ENCODE data around the gene HIP1R. TPM values are rescaled to one million over a fixed set of nuclear protein-coding genes. Genes with fewer than 3 reads are reported as not detected.

Gene HIP1R
- total and polyA plus RNA-seq, 10 of the 15 experiments (the other 5 are each of a cell fraction or from before 2014, with no cell fraction given): 0.18 to 27.7 (median 11.7) TPM

DNA sequence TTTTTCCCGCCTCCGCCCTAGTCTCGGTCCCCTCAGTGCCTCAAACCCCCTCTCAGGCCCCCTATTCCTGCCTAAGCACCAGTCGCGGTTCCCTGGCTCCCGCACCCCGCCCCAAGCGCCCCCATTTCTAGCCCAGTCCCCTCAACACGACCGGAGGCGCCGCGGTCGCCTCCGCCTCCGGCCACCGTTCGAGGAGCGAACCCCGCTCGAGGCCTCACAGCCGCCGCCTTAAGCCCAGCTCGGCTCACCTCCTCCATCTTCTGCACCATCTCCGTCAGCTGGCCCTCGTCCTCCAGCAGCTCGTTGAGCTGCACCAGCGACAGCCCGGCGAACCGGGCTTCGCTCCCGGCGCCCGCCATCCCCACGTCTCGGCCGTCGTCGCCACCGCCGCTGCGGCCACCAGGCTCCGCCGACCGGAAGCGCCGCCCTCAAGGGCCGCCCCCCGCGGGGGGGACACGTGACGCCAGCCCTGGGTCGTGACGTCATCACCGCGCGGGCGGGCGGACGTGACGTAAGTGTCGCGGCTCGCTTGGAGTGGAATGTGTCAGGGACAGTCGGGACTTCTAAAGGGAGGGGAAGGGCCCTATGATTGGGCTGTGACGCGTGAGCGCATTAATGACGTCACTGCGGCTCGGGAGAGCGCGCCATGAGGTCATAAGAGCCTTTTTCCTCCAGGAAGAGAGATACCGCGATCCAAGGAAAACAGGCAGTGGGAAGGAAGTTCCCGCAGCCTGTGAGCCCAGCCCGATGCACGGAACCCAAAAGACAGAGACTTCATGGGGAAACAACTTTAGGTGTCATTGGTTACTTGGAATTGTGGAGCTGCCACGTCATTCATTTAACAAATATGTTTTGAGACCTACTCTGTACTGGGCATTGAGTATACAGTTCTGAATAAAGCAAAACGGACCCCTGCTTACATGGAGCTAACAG lies 60.7 kb downstream of the HIP1R start, which contains the start of gene VPS37B (continued):
- no peak for TF ChIP-seq PAX8 (IDR thresholded peaks at IDR 0.05)
- TF ChIP-seq POLR2AphosphoS5 (IDR thresholded peaks at IDR 0.05; ENCODE audit: low read length): peak; percentile 75
- TF ChIP-seq ETV6 (conservative IDR thresholded peaks at IDR 0.05 in 1 of 2, IDR thresholded peaks at IDR 0.05 in 1 of 2; ENCODE audit: borderline replicate concordance in 1 of 2, low read depth in 1 of 2): no peak
- peak; percentile 23 for TF ChIP-seq SP1 (IDR thresholded peaks at IDR 0.05; ENCODE audit: low read depth, low read length)
- TF ChIP-seq, protein P1, sequence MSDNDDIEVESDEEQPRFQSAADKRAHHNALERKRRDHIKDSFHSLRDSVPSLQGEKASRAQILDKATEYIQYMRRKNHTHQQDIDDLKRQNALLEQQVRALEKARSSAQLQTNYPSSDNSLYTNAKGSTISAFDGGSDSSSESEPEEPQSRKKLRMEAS (IDR thresholded peaks at IDR 0.05; ENCODE audit: low read depth, low read length): peak; percentile 70
- TF ChIP-seq ZSCAN29 (IDR thresholded peaks at IDR 0.05): no peak
- 0 out of 2 replicates have a peak, but pooled peaks have one; percentile 35 for TF ChIP-seq MTA2 (IDR thresholded peaks at IDR 0.05; ENCODE audit: low read depth)
- peak; percentile 96; the same call in 1 of the 2 replicates for TF ChIP-seq RB1 (IDR thresholded peaks at IDR 0.05; ENCODE audit: borderline replicate concordance)
- TF ChIP-seq CHD1 (IDR thresholded peaks at IDR 0.05; ENCODE audit: low read depth, low read length): no peak
- TF ChIP-seq LARP7 (IDR thresholded peaks at IDR 0.05): peak; percentile 97
- TF ChIP-seq, protein P2, sequence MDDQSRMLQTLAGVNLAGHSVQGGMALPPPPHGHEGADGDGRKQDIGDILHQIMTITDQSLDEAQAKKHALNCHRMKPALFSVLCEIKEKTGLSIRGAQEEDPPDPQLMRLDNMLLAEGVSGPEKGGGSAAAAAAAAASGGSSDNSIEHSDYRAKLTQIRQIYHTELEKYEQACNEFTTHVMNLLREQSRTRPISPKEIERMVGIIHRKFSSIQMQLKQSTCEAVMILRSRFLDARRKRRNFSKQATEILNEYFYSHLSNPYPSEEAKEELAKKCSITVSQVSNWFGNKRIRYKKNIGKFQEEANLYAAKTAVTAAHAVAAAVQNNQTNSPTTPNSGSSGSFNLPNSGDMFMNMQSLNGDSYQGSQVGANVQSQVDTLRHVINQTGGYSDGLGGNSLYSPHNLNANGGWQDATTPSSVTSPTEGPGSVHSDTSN (IDR thresholded peaks at IDR 0.05; ENCODE audit: insufficient replicate concordance, low read depth, low read length): no peak
- peak; percentile 73; the same call in 1 of the 2 replicates for TF ChIP-seq TAF1 (IDR thresholded peaks at IDR 0.05; ENCODE audit: borderline replicate concordance, low read depth, low read length)
- TF ChIP-seq IRF4 (IDR thresholded peaks at IDR 0.05; ENCODE audit: low read depth, low read length): 0 out of 2 replicates have a peak, but pooled peaks have one; percentile 31
- TF ChIP-seq GATAD2B (conservative IDR thresholded peaks at IDR 0.05; ENCODE audit: low read depth): peak; percentile 98
- no peak for TF ChIP-seq STAT3 (IDR thresholded peaks at IDR 0.05; ENCODE audit: low read depth, low read length)
- 0 out of 2 replicates have a peak, but pooled peaks have one; percentile 30 for TF ChIP-seq POLR2AphosphoS2 (IDR thresholded peaks at IDR 0.05; ENCODE audit: low read depth, low read length)
- TF ChIP-seq, protein P3, sequence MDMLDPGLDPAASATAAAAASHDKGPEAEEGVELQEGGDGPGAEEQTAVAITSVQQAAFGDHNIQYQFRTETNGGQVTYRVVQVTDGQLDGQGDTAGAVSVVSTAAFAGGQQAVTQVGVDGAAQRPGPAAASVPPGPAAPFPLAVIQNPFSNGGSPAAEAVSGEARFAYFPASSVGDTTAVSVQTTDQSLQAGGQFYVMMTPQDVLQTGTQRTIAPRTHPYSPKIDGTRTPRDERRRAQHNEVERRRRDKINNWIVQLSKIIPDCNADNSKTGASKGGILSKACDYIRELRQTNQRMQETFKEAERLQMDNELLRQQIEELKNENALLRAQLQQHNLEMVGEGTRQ (IDR thresholded peaks at IDR 0.05; ENCODE audit: borderline replicate concordance, low read depth, low read length): peak; percentile 75
- TF ChIP-seq JUNB (IDR thresholded peaks at IDR 0.05): peak; percentile 27; the same call in 1 of the 2 replicates
- TF ChIP-seq YBX1 (IDR thresholded peaks at IDR 0.05): no peak
- peak; percentile 85; the same call in 1 of the 2 replicates for TF ChIP-seq ESRRA (IDR thresholded peaks at IDR 0.05; ENCODE audit: low read length)
- TF ChIP-seq ZNF622 (IDR thresholded peaks at IDR 0.05): no peak
- peak; percentile 70 for TF ChIP-seq RUNX3 (IDR thresholded peaks at IDR 0.05; ENCODE audit: low read length)
- TF ChIP-seq POLR2A (IDR thresholded peaks at IDR 0.05; ENCODE audit: low read depth, low read length): peak; percentile 93
- TF ChIP-seq SRF (IDR thresholded peaks at IDR 0.05; ENCODE audit: low read depth in 2 of 2, low read length in 2 of 2): 0 out of 4 replicates have a peak, but pooled peaks of 1 of the 2 experiments have one; percentile 21
- TF ChIP-seq DPF2 (IDR thresholded peaks at IDR 0.05): peak; percentile 94
- TF ChIP-seq FOS (IDR thresholded peaks at IDR 0.05; ENCODE audit: borderline replicate concordance, extremely low read depth, insufficient read length): no peak
- TF ChIP-seq RFX5 (IDR thresholded peaks at IDR 0.05; ENCODE audit: low read depth, low read length): no peak; the same call in 1 of the 2 replicates
- TF ChIP-seq, protein P4, sequence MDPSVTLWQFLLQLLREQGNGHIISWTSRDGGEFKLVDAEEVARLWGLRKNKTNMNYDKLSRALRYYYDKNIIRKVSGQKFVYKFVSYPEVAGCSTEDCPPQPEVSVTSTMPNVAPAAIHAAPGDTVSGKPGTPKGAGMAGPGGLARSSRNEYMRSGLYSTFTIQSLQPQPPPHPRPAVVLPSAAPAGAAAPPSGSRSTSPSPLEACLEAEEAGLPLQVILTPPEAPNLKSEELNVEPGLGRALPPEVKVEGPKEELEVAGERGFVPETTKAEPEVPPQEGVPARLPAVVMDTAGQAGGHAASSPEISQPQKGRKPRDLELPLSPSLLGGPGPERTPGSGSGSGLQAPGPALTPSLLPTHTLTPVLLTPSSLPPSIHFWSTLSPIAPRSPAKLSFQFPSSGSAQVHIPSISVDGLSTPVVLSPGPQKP (IDR thresholded peaks at IDR 0.05; ENCODE audit: low read depth, low read length): peak; percentile 87
- peak; percentile 63; the same call in 1 of the 2 replicates for TF ChIP-seq STAT1 (conservative IDR thresholded peaks at IDR 0.05)
- TF ChIP-seq ZNF207 (IDR thresholded peaks at IDR 0.05; ENCODE audit: borderline replicate concordance): peak; percentile 73; the same call in 1 of the 2 replicates

All from GM12878 (cell line).